Transverse colon (tissue), 3 donors: ENCODE measurements around the gene CCNJL.

Source experiments
- POLR2A ChIP-seq: fragments of 450-650 bp; IDR thresholded peaks from one replicate; pipeline ENCODE4 v1.6.1; 2016; ENCODE audit warnings: antibody characterized with exemption, mild to moderate bottlenecking, moderate library complexity
- TF ChIP-seq, protein P1 (sequence below), 5 experiments: fragments of 200-600 bp in 3 of 5; fragments of 450-650 bp in 2 of 5; sonication (generic) in 3 of 5; IDR thresholded peaks; 1 replicate in 2 of 5; 2 replicates in 3 of 5; pipeline ENCODE4 v1.5.1; 2016 to 2017; ENCODE audit warnings: antibody characterized with exemption in 5 of 5, inconsistent platforms in 3 of 5, mild to moderate bottlenecking in 2 of 5, moderate library complexity in 1 of 5

- no peak for TF ChIP-seq POLR2A
- TF ChIP-seq, protein P1, sequence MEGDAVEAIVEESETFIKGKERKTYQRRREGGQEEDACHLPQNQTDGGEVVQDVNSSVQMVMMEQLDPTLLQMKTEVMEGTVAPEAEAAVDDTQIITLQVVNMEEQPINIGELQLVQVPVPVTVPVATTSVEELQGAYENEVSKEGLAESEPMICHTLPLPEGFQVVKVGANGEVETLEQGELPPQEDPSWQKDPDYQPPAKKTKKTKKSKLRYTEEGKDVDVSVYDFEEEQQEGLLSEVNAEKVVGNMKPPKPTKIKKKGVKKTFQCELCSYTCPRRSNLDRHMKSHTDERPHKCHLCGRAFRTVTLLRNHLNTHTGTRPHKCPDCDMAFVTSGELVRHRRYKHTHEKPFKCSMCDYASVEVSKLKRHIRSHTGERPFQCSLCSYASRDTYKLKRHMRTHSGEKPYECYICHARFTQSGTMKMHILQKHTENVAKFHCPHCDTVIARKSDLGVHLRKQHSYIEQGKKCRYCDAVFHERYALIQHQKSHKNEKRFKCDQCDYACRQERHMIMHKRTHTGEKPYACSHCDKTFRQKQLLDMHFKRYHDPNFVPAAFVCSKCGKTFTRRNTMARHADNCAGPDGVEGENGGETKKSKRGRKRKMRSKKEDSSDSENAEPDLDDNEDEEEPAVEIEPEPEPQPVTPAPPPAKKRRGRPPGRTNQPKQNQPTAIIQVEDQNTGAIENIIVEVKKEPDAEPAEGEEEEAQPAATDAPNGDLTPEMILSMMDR (IDR thresholded peaks at IDR 0.05): no peak
Measured at GRCh38 chr5:160359242-160359641, 46.9 kb upstream of the CCNJL start.
